ENCODE data around the gene AHNAK. TPM values are rescaled to one million over a fixed set of nuclear protein-coding genes. Genes with fewer than 3 reads are reported as not detected.
A peak's percentile ranks its signal among the peaks of the same experiment; 100 is the strongest.

Gene AHNAK
- total and polyA plus RNA-seq, 3 donors from 2014 or later = 95.8 to 148 (median 137) TPM

GRCh38 chr11:62508336-62509058, 38.1 kb downstream of the AHNAK start:
- no peaks in the 10 kb centered on the region for H3K9me3 ChIP-seq
- WGBS, 2 donors = 20 to 38% methylated on average over 12 to 19 of the region's 19 CpGs
- H3K4me3 ChIP-seq = no peak overlapping the region
- DNase-seq = peak; percentile 80
- H3K27me3 ChIP-seq = no peaks in the 10 kb centered on the region
- intact Hi-C loops (cut with DNase I; ENCODE audit: low total_unique reads) = no loop called here
- peak overlapping the region; percentile 31 to 79 for H3K27ac ChIP-seq
- H3K4me1 ChIP-seq = peaks cover 36% of the 10 kb centered on the region
- H3K36me3 ChIP-seq (ENCODE audit: low read depth, missing control alignments) = no peaks in the 10 kb centered on the region
- TF ChIP-seq POLR2A (IDR thresholded peaks at IDR 0.05) = no peak
- TF ChIP-seq CTCF (IDR thresholded peaks at IDR 0.05) = peak in 2 of 3 experiments; percentile 19 to 27

GRCh38 chr11:62507125-62507422, 39.5 kb downstream of the AHNAK start:
- intact Hi-C loops (cut with DNase I; ENCODE audit: low total_unique reads) = no loop called here
- H3K9me3 ChIP-seq = no peaks in the 10 kb centered on the region
- H3K4me3 ChIP-seq = no peak overlapping the region
- peaks cover 39% of the 10 kb centered on the region for H3K4me1 ChIP-seq
- 20 to 24% methylated on average over 1 of the region's 1 CpG for WGBS, 2 donors
- no peak for DNase-seq
- H3K36me3 ChIP-seq (ENCODE audit: low read depth, missing control alignments) = no peaks in the 10 kb centered on the region
- H3K27me3 ChIP-seq = no peaks in the 10 kb centered on the region
- TF ChIP-seq CTCF (IDR thresholded peaks at IDR 0.05) = no peak
- no peak for TF ChIP-seq POLR2A (IDR thresholded peaks at IDR 0.05)
- peak overlapping the region; percentile 33 to 79 for H3K27ac ChIP-seq

- intact Hi-C loops (cut with DNase I; ENCODE audit: low total_unique reads) = no loop called here
- Histone ChIP-seq H3K9me3 (no peaks in the 10 kb centered on the region), H3K27ac (peak overlapping the region; percentile 33 to 79), H3K4me3 (no peak overlapping the region), H3K27me3 (no peaks in the 10 kb centered on the region), H3K36me3 (ENCODE audit: low read depth, missing control alignments) (no peaks in the 10 kb centered on the region), H3K4me1 (peaks cover 39% of the 10 kb centered on the region)
- DNase-seq = no peak
- TF ChIP-seq POLR2A (IDR thresholded peaks at IDR 0.05) (no peak), CTCF (IDR thresholded peaks at IDR 0.05) (no peak)
- 25 to 29% methylated on average over 9 to 10 of the region's 10 CpGs for WGBS, 2 donors
These were observed 40.0 kb downstream of the AHNAK start for GRCh38 chr11:62506413-62507124.

- Histone ChIP-seq H3K36me3 (ENCODE audit: low read depth, missing control alignments) (no peaks in the 10 kb centered on the region), H3K4me1 (peaks cover 39% of the 10 kb centered on the region), H3K9me3 (no peaks in the 10 kb centered on the region), H3K27ac (peak overlapping the region in 1 of 2 donors; percentile 33), H3K27me3 (no peaks in the 10 kb centered on the region), H3K4me3 (peak overlapping the region in 1 of 2 donors; percentile 21)
- TF ChIP-seq POLR2A (IDR thresholded peaks at IDR 0.05) (no peak), CTCF (IDR thresholded peaks at IDR 0.05) (no peak)
- intact Hi-C loops (cut with DNase I; ENCODE audit: low total_unique reads) = no loop called here
- no peak for DNase-seq
- WGBS, 2 donors = 50 to 54% methylated on average over 29 to 30 of the region's 30 CpGs
These were observed 41.0 kb downstream of the AHNAK start for GRCh38 chr11:62505440-62506091.
